GM23338 (cell line): ENCODE data around the gene IDS. TPM values are rescaled to one million over a fixed set of nuclear protein-coding genes. Genes with fewer than 3 reads are reported as not detected.
"Not testable (repeated sequence)": the region's sequence is repeated elsewhere in the genome, so short reads cannot be mapped to it uniquely, and the experiment has no call there.

ENCODE experiments used
- ATAC-seq: fragments of 200-7000 bp; cut with Tn5 transposase; 3 replicates; pipeline ENCODE4 v1.9.1; 2020
- DNase-seq: peaks from one replicate; pipeline ENCODE4 v3.0.0-alpha.2; 2015; ENCODE audit warnings: low spot score
- H2AFZ ChIP-seq: fragments of 200-600 bp; sonication (generic); 2 replicates; pipeline ENCODE4 v1.8.0; 2016; ENCODE audit warnings: antibody characterized with exemption, mild to moderate bottlenecking, moderate library complexity
- H3F3A ChIP-seq: fragments of 200-600 bp; sonication (generic); replicated peaks from 2 replicates; pipeline ENCODE4 v1.8.0; 2017; ENCODE audit warnings: antibody characterized with exemption, mixed run types, low read depth
- H3K27ac ChIP-seq: fragments of 200-600 bp; sonication (generic); 2 replicates; pipeline ENCODE4 v1.6.1; 2016; ENCODE audit warnings: low read depth
- H3K27me3 ChIP-seq: fragments of 200-600 bp; sonication (generic); 2 replicates; pipeline ENCODE4 v1.8.0; 2016; ENCODE audit warnings: mild to moderate bottlenecking, mixed run types, moderate library complexity; ENCODE audit not compliant: insufficient read depth
- H3K36me3 ChIP-seq: fragments of 200-600 bp; sonication (generic); 2 replicates; pipeline ENCODE4 v1.8.0; 2016; ENCODE audit warnings: mild to moderate bottlenecking; ENCODE audit not compliant: insufficient read depth
- H3K4me1 ChIP-seq: fragments of 200-600 bp; sonication (generic); 2 replicates; pipeline ENCODE4 v1.8.0; 2016; ENCODE audit warnings: mild to moderate bottlenecking, moderate library complexity; ENCODE audit not compliant: insufficient read depth
- H3K4me2 ChIP-seq: fragments of 200-600 bp; sonication (generic); 2 replicates; pipeline ENCODE4 v1.7.1; 2017; ENCODE audit warnings: mixed run types
- H3K4me3 ChIP-seq: fragments of 200-600 bp; sonication (generic); 2 replicates; pipeline ENCODE4 v1.6.1; 2016; ENCODE audit warnings: mixed run types
- H3K79me2 ChIP-seq: fragments of 200-600 bp; sonication (generic); replicated peaks from 2 replicates; pipeline ENCODE4 v1.8.0; 2017; ENCODE audit warnings: mild to moderate bottlenecking; ENCODE audit not compliant: insufficient read depth
- H3K9me2 ChIP-seq: fragments of 200-600 bp; sonication (generic); 2 replicates; pipeline ENCODE4 v1.8.0; 2017; ENCODE audit not compliant: insufficient read depth
- H4K20me1 ChIP-seq: fragments of 200-600 bp; sonication (generic); replicated peaks from 2 replicates; pipeline ENCODE4 v1.8.0; 2017; ENCODE audit warnings: mild to moderate bottlenecking; ENCODE audit not compliant: insufficient read depth
- H3K27ac Mint-ChIP-seq: 2 replicates; pipeline ENCODE4 v1.8.0; 2020; ENCODE audit warnings: inconsistent platforms, mild to moderate bottlenecking, moderate library complexity, mixed read lengths
- H3K27me3 Mint-ChIP-seq: 3 replicates; pipeline ENCODE4 v1.8.0; 2022; ENCODE audit warnings: low read depth, mild to moderate bottlenecking, moderate library complexity, mixed read lengths, inconsistent platforms; ENCODE audit not compliant: insufficient read depth, poor library complexity
- H3K36me3 Mint-ChIP-seq: 3 replicates; pipeline ENCODE4 v1.8.0; 2021; ENCODE audit warnings: low read depth, mild to moderate bottlenecking, inconsistent platforms, moderate library complexity, mixed read lengths
- H3K4me1 Mint-ChIP-seq: 3 replicates; pipeline ENCODE4 v1.8.0; 2020; ENCODE audit warnings: mild to moderate bottlenecking, inconsistent platforms, mixed read lengths
- H3K4me3 Mint-ChIP-seq: 3 replicates; pipeline ENCODE4 v1.8.0; 2021; ENCODE audit warnings: moderate library complexity, mild to moderate bottlenecking, inconsistent platforms, mixed read lengths
- H3K9me3 Mint-ChIP-seq: 3 replicates; pipeline ENCODE4 v1.8.0; 2020; ENCODE audit warnings: moderate library complexity, mild to moderate bottlenecking, inconsistent platforms, mixed read lengths
- polyA plus RNA-seq: library from polyadenylated mRNA; unstranded; fragments of >200 nt; fragmentation: Nextera tagmentation; extraction: Ambion mirVana; gene quantifications from 2 replicates; pipeline ENCODE4 v1.2.1, GENCODE V29; 2016
- total RNA-seq: library from RNA; depleted of rRNA; stranded (reverse); fragments of >200 nt; shearing (Covaris generic); gene quantifications from 2 replicates; pipeline ENCODE4 v1.2.3, GENCODE V29; 2014

Gene IDS
- total and polyA plus RNA-seq, 2 experiments from 2014 or later = 8.2 to 12.3 TPM

GRCh38 chrX:149551939-149552248, 46.8 kb upstream of the IDS start:
- not testable (repeated sequence) for H3K4me2 ChIP-seq, H4K20me1 ChIP-seq, H3K4me3 ChIP-seq, H3K4me1 Mint-ChIP-seq, H3K4me1 ChIP-seq, DNase-seq, H3K79me2 ChIP-seq, H3K27me3 ChIP-seq, H3K9me3 Mint-ChIP-seq, H3K4me3 Mint-ChIP-seq, H3K36me3 Mint-ChIP-seq, H2AFZ ChIP-seq, H3K9me2 ChIP-seq, H3K27ac Mint-ChIP-seq, H3K27ac ChIP-seq, H3K27me3 Mint-ChIP-seq, H3F3A ChIP-seq, H3K36me3 ChIP-seq, ATAC-seq

- H3K27ac Mint-ChIP-seq = not testable (repeated sequence)
Measured at GRCh38 chrX:149551245-149551938, 46.3 kb upstream of the IDS start.

DNA sequence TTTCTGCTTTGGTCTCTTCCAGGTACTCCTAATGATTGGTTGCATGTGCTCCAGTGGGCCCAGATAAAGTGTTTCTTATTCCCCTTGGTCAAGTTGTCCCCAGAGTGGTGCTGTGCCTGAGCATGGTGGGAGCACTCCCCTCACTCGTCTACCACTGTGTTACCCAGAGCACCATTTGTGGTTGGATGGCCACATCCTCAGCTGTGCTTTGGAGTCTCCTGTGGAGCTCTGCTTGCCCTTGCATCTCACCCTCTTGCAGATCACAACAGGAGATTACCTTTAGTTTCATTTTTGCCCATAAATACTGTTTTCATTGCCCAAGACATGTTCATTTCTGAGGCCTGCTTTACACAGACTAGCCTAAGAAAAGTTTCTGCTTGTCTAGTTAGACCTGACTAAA, 45.3 kb upstream of the IDS start:
- H3K36me3 ChIP-seq, H4K20me1 ChIP-seq, H2AFZ ChIP-seq, H3K9me2 ChIP-seq, H3K79me2 ChIP-seq, H3K4me1 Mint-ChIP-seq, H3K36me3 Mint-ChIP-seq, H3K4me3 Mint-ChIP-seq, DNase-seq, ATAC-seq, H3K27ac Mint-ChIP-seq, H3K27ac ChIP-seq, H3F3A ChIP-seq, H3K4me1 ChIP-seq, H3K4me3 ChIP-seq, H3K4me2 ChIP-seq, H3K27me3 Mint-ChIP-seq, H3K9me3 Mint-ChIP-seq, H3K27me3 ChIP-seq: not testable (repeated sequence)

More at GRCh38 chrX:149551245-149551938, 46.3 kb upstream of the IDS start:
- H3K27me3 ChIP-seq, H3K79me2 ChIP-seq, H3K4me3 ChIP-seq, H3K27me3 Mint-ChIP-seq, H2AFZ ChIP-seq, H4K20me1 ChIP-seq, H3F3A ChIP-seq, H3K9me3 Mint-ChIP-seq, H3K9me2 ChIP-seq, H3K4me3 Mint-ChIP-seq, DNase-seq, H3K36me3 ChIP-seq, H3K4me2 ChIP-seq, H3K36me3 Mint-ChIP-seq, H3K27ac ChIP-seq, H3K4me1 ChIP-seq, H3K4me1 Mint-ChIP-seq, ATAC-seq: not testable (repeated sequence)

DNA sequence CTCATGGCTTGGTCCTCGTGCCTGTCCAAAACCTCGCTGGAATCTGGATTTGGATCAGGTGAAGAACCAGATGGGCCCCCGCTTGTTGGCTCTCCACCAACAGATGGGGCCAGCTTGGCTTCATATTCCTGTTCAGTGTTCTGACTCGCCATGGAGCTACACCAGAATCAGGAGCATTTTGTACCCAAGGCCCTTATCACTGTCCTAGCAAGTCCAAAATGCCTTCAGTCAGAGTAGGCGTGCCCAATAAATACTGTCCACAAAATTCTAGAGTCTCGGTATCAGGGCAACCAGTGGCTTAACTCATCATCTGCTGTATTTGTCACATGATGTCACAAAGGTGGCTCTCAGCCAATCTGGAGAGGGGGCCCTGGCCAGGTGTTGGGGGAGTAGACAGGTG, 44.6 kb upstream of the IDS start, which contains the start of gene HSFX3:
Gene HSFX3 (minus strand): TSS at position 224 of the 400 bp plus-strand sequence. CDS start 72 bp downstream, at position 152.
- ATAC-seq, H3K36me3 Mint-ChIP-seq, H3K79me2 ChIP-seq, H2AFZ ChIP-seq, H3K4me3 ChIP-seq, H3K4me2 ChIP-seq, H3K9me3 Mint-ChIP-seq, H3K27ac ChIP-seq, H3K27me3 Mint-ChIP-seq, H3F3A ChIP-seq, H3K4me1 Mint-ChIP-seq, H3K27me3 ChIP-seq, H3K4me1 ChIP-seq, H3K4me3 Mint-ChIP-seq, H3K36me3 ChIP-seq, H4K20me1 ChIP-seq, DNase-seq, H3K27ac Mint-ChIP-seq, H3K9me2 ChIP-seq: not testable (repeated sequence)

DNA sequence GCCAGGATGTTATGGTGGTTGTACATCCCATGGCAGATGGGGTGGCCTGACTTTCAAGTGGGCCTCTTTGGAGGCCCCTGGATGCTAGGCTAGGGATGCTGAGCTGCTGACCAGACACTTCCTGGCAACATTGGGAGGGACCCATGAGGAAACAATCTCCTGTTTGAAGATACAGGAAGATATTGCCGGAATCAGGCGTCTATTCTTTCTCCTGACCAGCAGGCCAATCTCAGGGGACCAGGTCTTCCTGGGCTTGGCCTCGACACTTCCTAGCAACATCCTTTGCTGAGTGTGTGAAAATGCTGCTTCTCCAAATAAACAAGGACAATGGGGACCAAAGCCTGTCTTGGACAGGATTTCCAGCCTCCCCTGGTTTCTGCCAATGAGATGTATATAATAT, 42.7 kb upstream of the IDS start:
- H3K27me3 Mint-ChIP-seq, H3K36me3 ChIP-seq, H3K27ac Mint-ChIP-seq, H3K9me2 ChIP-seq, H3K4me3 ChIP-seq, H3K4me1 ChIP-seq, H3K4me3 Mint-ChIP-seq, H3K27ac ChIP-seq, H4K20me1 ChIP-seq, H3K36me3 Mint-ChIP-seq, DNase-seq, H3K9me3 Mint-ChIP-seq, H3K79me2 ChIP-seq, H2AFZ ChIP-seq, H3K4me1 Mint-ChIP-seq, H3K4me2 ChIP-seq, ATAC-seq, H3F3A ChIP-seq, H3K27me3 ChIP-seq: not testable (repeated sequence)

- not testable (repeated sequence) for DNase-seq, H3K4me1 ChIP-seq, H3K4me2 ChIP-seq, H3K4me3 ChIP-seq, H3F3A ChIP-seq, H3K27ac Mint-ChIP-seq, H3K27ac ChIP-seq, H3K4me1 Mint-ChIP-seq, H3K27me3 ChIP-seq, H3K27me3 Mint-ChIP-seq, ATAC-seq, H2AFZ ChIP-seq, H3K79me2 ChIP-seq, H3K36me3 Mint-ChIP-seq, H3K9me3 Mint-ChIP-seq, H3K9me2 ChIP-seq, H3K4me3 Mint-ChIP-seq, H3K36me3 ChIP-seq, H4K20me1 ChIP-seq
Measured at GRCh38 chrX:149546962-149547361, 41.9 kb upstream of the IDS start.
